Frontal cortex (tissue), 4 donors: ENCODE results near the gene PTBP3. TPM values are rescaled to one million over a fixed set of nuclear protein-coding genes. Genes with fewer than 3 reads are reported as not detected.
"Not testable (repeated sequence)": the region's sequence is repeated elsewhere in the genome, so short reads cannot be mapped to it uniquely, and the experiment has no call there.

ENCODE experiments used
- DNase-seq, 2 donors: peaks; one replicate each; pipeline ENCODE4 v3.0.0; 2012; ENCODE audit warnings: low spot score in 2 of 2
- FAIRE-seq: peaks from 2 replicates; lab custom pipeline; 2012; peaks lifted over from hg19 to GRCh38; lab: Jason Lieb, UNC
- total RNA-seq: library from RNA; depleted of rRNA; stranded (reverse); fragments of >200 nt; gene quantifications from one replicate; pipeline ENCODE4 v1.2.3, GENCODE V29; 2014
- donor health status: control.
- donor health status: control.
- donor health status: control.

PTBP3 gene
- total RNA-seq, 1 donor from 2014 or later, result 39.5 TPM

DNA sequence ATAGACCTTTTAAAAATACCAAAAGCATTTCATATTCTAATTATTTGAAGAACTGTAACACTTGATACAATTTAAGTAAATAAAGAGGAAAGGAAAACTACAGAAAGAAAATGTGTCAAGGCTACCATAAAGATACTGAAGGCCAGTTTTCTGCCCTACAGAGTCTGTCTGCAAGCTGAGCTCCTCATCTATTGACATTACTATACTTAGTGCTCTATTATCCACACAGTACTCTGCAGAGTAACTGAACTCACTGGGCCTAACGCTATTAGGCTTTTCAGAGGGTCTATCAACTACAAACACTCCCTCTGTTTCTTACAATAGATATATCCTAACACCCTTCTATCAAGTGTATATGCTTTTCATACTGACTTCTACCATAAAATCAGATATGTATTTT lies 101.2 kb downstream of the PTBP3 start:
- DNase-seq, result no peak
- FAIRE-seq, result no peak

DNA sequence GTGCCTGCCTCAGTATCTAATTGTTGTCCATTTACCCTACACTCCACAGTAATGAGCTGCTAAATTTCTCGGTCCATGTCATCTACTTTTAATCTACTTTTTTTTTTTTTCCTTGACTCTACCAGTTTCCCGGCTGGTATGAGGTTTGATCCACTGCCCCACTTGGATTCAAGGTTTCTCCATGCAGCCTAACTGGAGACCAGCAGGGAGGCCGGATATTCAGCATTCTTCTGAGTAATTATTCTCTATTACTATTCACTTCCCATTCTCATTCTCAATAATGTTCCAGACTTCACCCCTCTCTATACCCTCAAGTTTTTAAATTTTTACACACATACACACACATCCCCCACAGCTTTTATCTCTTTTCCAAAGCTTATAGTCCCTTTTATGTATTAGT lies 107.3 kb downstream of the PTBP3 start:
- no peak for DNase-seq

GRCh38 chr9:112224401-112225289 lies 108.8 kb downstream of the PTBP3 start:
- DNase-seq, result no peak
- FAIRE-seq, result no peak

More for the DNA sequence above, 107.3 kb downstream of the PTBP3 start:
- FAIRE-seq, result no peak

DNA sequence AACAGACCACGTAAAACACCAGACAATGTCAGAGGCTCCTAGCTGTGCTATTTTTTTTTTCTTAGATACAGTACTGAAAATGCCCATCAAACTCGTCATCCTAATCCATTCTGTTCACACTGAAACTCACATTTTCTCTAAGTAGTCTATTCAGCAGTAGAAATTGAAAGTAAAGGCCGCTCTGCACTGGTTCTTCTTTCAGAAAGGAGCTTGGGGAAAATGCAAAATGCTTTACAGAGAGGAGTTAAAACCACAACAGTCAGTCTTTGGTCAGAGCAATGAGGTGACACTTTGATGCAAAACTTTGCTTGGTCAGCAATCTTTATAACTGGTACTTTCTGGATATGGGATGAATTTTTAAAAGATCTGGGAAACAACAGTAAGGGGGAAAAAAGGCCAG lies 114.5 kb downstream of the PTBP3 start:
- DNase-seq (no peak), FAIRE-seq (no peak)

DNA sequence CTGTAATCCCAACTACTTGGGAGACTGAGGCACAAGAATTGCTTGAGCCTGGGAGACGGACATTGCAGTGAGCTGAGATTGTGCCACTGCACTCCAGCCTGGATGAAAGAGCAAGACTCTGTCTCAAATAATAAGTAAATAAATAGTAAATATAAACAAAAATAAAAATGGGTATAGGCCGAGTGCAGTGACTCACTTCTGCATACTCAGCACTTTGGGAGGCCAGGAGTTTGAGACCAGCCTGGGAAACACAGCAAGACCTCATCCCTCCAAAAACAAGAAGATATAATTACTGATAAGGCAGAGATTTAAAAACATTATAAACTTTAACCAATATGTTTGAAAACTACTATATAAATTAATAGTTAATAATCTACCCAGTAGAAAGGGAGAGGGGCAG lies 120.5 kb downstream of the PTBP3 start:
- DNase-seq, result no peak

DNA sequence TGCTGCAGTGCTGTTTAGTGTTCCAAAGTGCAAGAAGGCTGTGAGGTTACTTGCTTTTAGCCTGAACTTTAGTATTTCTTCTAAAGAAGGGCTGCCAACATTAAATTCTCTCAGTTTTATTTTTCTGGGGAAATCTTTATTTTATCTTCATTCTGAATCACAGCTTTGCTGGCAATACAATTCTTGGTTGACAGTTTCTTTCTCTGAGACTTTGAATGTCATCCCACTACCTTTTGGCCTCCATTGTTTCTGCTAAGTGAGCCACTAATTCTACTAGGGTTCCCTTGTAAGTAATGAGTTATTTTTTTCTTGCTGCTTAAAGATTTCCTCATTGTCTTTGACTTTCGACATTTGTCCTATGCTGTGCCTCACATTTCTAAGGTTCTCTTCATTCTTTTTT lies 126.0 kb downstream of the PTBP3 start:
- DNase-seq, result no peak
- no peak for FAIRE-seq

More for the DNA sequence above, 120.5 kb downstream of the PTBP3 start:
- FAIRE-seq, result no peak

GRCh38 chr9:112203536-112203935 lies 129.9 kb downstream of the PTBP3 start:
- no peak for DNase-seq
- no peak for FAIRE-seq

GRCh38 chr9:112200711-112201110 lies 132.7 kb downstream of the PTBP3 start:
- FAIRE-seq (no peak), DNase-seq (no peak)

- no peak for FAIRE-seq
- no peak for DNase-seq
Observed at GRCh38 chr9:112198646-112199045, 134.8 kb downstream of the PTBP3 start.

DNA sequence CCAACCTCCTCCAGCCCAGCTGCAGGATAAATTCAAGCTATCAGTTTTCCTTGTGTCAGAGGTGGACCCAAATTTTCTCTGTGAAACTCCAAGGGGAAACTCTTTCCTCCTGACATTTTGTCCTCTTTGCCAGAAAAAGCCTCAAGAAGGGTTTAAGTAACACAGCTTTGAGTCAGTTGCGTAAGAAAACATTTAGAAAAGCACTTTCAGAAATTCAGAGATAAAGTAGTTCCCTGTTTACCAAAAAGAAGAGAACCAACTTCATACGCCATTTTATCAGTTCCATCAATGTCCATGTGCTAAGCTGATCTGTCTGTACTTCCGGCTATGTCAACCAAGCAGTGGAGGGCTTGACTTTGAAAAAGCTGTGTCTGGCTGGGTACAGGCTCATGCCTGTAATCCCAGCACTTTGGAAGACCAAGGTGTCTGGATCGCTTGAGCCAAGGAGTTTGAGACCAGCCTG lies 138.4 kb downstream of the PTBP3 start:
- DNase-seq (no peak), FAIRE-seq (no peak)

- DNase-seq (no peak), FAIRE-seq (no peak)
Observed at GRCh38 chr9:112193572-112194288, 139.7 kb downstream of the PTBP3 start.

DNA sequence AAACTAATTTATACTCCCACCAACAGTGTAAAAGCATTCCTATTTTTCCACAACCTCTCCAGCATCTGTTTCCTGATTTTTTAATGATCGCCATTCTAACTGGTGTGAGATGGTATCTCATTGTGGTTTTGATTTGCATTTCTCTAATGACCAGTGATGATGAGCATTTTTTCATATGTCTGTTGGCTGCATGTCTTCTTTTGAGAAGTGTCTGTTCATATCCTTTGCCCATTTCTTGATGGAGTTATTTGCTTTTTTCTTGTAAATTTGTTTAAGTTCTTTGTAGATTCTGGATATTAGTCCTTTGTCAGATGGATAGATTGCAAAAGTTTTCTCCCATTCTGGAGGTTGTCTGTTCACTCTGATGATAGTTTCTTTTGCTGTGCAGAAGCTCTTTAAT lies 143.1 kb downstream of the PTBP3 start:
- DNase-seq, FAIRE-seq: not testable (repeated sequence)

DNA sequence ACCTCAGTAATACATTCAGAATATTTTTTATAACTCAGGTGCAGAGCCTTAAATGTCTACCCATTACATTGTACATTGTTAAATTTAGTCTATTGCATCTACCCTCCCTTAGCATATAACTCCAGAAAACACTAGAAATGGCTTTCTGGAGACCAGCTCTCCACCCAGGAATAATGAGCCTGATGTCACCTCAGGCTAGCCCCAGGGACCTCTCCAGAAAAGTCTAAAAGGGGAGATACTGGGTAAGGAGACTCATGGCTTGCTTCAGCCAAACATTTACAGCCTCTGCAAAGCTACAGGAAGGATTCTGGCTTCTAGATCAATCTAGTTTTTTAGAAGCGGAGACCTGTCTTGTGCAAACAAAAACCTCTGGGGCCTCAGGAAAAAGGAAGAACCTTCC lies 144.5 kb downstream of the PTBP3 start:
- DNase-seq (no peak), FAIRE-seq (no peak)

- DNase-seq (no peak), FAIRE-seq (no peak)
Observed at GRCh38 chr9:112187404-112187803, 146.0 kb downstream of the PTBP3 start.

DNA sequence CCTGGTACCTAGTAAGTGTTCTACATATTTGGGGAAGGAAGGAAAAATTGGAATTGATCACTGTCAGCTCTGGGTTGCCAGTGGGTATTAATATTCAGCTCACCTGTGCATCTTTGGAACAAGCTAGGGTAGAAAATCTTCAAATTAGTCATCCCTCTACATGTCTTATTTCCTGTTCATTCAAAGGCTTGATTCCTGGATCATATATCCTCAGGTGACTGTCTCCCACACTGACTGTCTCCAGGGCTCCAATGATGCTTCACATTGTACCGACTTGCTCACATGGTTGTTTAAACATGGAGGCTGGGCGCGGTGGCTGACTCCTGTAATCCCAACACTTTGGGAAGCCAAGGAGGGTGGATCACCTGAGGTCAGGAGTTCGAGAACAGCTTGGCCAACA lies 146.7 kb downstream of the PTBP3 start:
- DNase-seq, result no peak
- no peak for FAIRE-seq

DNA sequence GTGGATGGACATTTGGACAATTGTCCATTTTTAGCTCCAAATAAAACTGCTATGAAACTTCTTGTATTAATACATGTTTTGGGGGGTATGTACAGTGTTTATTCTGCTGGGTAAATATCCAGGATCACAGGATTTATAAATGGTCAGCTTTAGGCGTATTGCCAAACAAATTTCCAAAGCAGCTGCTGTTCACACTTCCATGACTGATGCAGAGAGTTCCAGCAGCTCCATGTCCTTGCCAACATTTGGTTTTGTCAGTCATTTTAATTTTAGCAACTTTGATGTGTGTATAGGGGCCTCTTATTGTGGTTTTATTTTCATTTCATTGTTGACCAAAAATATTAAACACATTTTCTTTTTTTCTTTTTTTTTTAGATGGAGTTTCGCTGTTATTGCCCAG lies 148.5 kb downstream of the PTBP3 start:
- FAIRE-seq, result no peak
- DNase-seq, result no peak

GRCh38 chr9:112184221-112184620 lies 149.2 kb downstream of the PTBP3 start:
- DNase-seq (no peak), FAIRE-seq (no peak)

DNA sequence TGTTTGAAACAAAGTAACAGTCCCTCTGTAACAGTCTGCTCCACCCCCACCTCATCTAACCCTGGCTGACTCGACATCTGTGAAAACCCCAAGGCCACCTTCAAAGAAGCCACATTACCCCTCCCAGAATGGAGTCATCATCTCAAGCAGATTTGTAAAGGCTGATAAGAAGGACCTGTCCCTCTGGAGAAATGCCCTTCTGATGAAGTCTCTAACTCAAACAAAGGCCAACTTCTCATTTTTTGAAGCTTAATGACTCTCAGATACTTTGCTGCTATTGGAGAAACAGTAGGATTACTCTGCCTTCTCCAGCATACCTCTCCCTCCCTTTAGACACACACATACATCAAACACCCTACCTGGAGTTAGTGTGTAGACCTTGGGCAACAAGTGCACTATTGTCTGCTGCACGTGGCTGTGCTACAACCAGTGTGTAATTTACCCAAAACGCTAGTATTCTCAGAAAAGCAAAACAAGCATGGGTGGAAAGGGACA lies 153.0 kb downstream of the PTBP3 start:
- DNase-seq (no peak), FAIRE-seq (no peak)

DNA sequence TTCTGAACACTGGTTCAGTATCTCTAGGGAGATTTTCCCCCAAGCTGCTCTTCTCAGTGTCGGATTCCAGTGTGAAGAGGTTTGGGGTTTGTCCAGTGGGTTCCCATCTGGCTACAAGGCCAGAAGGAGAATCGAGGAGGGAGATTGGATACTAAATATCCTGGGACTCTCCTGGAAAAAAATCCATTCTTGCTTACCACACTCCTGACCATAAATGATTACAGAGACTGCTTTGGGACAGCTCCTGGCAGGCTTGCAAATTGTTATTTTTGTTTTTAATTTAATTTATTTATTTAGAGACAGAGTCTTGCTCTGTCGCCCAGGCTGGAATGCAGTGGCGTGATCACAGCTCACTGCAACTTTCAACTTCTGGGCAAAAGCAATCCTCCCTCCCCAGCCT lies 153.6 kb downstream of the PTBP3 start:
- FAIRE-seq, result no peak
- no peak for DNase-seq

DNA sequence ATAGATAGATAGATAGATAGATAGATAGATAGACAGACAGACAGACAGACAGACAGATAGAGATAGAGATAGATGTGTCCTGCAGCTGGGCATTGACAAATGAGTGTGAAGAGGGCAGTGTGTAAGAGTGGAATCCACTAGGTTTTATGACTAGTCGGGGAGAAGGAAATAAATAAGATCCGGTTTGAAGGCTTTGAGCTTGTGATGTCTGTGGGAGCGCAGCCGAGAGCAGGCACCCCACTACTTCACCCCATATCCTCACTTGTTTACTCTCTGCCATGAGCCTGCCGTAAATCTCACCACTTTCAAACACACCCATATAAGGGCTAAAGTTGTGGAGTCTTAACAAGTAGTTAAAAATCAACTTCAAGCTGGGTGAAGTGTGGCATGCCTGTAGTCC lies 156.9 kb downstream of the PTBP3 start:
- no peak for FAIRE-seq

DNA sequence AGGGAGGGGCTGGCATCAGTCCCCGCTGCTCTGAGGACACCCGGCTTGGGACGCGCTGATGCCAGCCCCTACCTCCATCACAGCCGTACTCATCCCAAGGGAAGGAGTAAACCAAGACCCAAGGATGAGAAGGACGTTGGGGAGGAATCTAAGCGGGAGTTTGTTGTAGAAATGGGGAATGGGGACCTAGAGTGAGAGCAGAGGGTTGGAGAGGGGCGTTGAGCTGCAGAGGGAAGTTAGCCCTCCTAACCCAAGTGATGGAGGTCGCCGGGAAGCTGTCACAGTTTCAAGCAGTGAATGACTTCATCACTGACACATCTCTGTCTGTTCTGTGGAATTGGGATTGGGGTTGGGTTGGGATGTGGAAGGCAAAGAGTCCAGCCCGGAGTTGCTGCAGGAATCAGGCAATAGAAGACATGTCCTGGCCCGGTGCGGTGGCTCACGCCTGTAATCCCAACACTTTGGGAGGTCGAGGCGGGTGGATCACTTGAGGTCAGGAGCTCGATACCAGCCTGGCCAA lies 157.6 kb downstream of the PTBP3 start:
- DNase-seq (no peak), FAIRE-seq (no peak)

More for the DNA sequence above, 156.9 kb downstream of the PTBP3 start:
- DNase-seq, result no peak
